Measurements from ENCODE around the gene URM1.

DNA sequence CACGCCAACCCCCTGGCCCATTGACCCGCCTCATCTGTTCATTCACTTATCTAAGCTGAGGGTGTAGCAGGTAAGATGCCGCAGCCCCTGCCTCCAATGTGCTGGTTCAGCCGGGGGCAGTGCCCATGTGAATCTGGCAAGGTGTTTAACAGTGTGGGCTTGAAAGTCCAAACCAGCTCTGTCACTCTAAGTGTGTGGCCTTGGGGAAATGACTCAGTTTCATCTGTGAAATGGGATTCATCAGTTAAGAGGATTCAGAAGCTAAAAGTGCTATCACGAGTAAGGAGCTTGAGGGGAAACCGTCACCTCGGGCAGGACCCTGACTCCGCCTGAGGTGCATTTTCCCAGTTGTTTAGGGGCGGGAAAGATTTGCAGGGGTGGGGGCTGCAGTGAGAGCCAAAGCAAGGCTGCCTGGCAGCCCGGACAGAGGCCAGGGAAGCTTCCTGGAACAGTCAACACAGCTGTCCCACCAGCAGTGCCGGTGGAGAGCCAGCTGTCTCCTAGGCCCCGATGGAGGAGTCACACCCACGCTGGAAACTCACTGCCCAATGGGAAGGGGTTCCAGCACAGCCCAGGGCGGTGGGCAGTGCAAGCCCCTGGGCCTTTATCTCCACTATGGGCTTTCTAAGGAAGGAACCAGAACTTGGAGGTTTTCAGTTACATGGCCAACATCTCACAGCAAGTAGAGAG, 9.7 kb upstream of the URM1 start:
- TF ChIP-seq CTCF (conservative IDR thresholded peaks at IDR 0.05 in 1 of 2, IDR thresholded peaks at IDR 0.05 in 1 of 2; ENCODE audit: low read depth in 1 of 2, low read length in 2 of 2), result no peak
- no peak for TF ChIP-seq EZH2 (IDR thresholded peaks at IDR 0.05; ENCODE audit: low read length, missing control alignments)

Data from fibroblast of lung (primary cell).